Cerebellar cortex (tissue), 1 donor: ENCODE results near the gene CCR5AS.
"Not testable (repeated sequence)": the region's sequence is repeated elsewhere in the genome, so short reads cannot be mapped to it uniquely, and the experiment has no call there.

ENCODE experiments used
- DNase-seq: peaks from one replicate; pipeline ENCODE4 v3.0.0-alpha.2; 2015; ENCODE audit warnings: low spot score

The CCR5AS gene

DNA sequence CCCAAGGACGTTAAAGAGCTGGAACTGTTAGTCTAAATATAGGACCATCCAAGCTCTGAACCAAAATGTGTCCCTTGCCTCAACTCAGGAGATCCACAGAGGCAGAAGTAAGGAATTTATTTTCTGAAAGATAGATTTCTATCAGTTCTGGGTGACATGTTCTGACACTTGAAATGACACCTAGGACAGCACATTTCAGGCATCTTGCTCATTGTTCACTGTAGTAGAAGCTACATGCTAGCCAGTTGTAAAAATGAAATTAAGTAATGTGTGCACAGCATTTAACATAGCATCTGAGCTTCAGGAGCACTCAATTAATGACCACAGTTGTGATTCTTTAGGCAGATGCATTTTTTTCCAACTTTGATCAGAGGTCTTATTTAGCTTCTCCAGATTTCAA, 52.4 kb downstream of the CCR5AS start:
- DNase-seq, result no peak

DNA sequence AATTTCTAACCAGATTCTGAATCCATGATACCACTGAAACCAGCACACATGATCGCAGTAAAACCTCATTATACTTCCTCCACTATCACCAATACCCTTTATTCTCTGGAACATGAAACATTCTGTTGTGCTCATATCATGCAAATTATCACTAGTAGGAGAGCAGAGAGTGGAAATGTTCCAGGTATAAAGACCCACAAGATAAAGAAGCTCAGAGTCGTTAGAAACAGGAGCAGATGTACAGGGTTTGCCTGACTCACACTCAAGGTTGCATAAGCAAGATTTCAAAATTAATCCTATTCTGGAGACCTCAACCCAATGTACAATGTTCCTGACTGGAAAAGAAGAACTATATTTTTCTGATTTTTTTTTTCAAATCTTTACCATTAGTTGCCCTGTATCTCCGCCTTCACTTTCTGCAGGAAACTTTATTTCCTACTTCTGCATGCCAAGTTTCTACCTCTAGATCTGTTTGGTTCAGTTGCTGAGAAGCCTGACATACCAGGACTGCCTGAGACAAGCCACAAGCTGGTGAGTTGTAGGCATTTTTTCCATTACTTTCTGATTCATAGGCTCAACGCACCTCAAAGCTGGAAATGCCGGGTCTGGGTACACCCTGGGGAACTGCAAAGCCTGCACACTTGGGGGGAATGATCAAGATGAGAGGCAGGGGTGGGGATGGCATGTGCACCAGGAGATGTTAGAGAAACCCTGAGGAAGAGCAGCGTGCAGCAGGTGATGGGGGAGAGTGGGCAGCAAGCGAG, 53.0 kb downstream of the CCR5AS start, which contains the start of gene CCR2:
CCR2 (plus strand) TSS at position 465 of the 764 bp plus-strand sequence. CDS start 3,417 bp downstream, outside the sequence.
- no peak for DNase-seq

DNA sequence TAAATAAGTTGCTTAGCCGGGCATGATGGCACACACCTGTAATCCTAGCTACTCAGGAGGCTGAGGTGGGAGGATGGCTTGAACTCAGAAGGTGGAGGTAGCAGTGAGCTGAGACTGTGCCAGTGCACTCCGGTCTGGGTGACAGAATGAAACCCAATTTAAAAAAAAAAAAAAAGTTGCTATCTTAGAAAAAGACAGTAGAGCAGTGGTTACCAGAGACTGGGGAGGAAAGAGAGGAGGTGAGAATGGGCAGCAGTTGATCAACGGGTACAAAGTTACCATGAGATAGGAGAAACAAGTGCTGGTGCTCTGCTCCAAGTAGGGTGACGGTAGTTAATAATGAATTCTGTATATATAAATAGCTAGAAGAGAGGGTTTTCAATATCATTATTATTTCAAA, 53.8 kb downstream of the CCR5AS start:
- no peak for DNase-seq

DNA sequence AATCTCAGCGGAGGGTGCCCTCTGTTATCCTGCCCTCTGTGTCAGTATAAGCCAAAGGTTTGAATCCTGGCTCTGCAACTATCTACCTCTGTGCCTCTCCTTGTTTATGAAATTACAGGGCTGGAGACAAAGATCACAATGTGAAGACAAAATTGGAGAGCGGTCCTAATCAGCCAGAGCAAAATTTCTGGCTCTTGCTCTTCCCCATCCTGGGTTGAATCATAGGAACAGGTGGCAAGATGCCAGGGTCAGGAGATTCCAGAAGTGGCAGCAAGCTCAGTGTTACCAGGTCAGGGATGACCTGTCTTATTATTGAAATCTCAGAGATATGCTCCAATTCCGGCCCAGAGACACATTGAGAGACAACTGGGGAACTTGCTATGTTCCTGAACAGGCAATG, 55.2 kb downstream of the CCR5AS start:
- DNase-seq, result no peak

DNA sequence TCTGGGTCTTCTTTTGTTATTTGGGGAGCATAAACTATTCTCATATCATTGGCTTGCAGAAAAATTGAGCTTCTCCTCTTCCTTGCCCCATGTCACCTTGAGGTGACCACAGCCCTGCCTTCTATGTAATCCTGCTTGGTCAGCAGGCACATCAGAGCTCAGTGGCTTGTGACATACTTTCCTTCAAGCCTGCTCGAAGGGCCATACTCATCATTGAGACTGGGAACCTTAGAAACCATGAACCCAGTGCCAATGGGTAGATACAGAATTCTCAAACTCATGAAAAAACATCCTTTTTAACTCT, 56.7 kb downstream of the CCR5AS start:
- DNase-seq, result no peak

DNA sequence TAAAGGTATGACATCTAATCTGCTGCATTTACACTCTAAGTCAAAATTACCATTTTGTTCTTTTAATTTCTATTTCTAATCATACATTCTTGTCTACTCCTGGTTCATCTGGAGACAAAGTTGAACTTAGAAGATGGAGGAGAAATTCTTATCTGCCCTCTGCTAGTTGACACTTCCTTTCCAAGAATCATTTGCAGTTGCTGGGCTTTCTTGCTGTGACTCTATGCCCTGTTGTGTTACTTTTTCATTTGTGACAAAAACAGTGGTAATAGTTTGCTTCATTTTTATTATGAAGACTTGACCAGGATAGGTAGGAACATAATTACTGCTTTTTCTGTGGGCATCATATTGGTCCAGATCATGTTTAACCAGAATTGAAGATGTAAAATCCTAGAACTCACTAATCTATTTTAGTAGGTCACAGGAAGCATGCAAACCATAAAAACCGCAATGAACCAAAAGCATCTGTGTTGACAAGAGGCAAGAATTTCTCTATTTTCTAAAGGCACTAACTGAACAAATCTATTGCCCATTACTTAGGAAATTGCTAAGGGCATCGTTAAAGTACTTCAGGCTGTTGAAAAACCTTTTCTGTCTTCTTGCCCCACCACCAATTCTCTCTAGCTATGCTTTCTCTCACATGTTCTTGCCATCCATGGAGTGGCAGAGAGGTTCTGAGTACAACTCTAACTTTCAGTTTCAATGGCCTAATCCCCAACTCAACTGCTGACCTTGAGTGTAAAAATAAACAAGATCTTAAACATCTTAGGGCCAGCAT, 57.2 kb downstream of the CCR5AS start:
- no peak for DNase-seq

DNA sequence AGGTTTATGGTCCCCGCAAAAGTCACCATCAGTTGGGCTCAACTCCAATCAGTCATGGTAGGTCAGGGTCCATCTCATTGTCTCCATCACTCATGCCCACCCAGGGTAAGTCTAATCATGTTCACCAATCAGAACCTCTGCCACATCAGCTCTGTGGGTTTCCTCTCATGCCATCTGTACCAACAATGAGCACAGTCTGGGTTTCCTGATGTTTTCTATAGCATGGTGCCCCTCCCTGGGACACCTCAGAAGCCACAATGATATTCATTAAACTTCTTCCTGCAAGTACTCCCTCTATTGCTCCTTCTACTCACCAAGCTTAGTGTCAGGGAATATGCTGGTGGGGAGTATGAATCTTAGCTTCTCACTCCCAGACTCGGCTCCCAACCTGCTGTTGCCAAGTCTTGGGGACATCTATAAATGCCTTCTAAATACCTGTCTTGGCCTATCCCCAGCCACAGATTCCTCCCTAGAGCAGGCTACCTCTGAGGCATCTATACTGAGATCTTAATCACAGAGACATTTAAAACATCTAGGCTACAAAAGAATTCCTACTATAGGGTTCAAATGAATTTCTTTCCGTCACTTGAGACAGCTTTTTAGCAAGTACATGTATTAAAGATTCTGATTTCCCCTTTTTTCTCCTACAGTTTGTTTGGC, 57.9 kb downstream of the CCR5AS start:
- no peak for DNase-seq

DNA sequence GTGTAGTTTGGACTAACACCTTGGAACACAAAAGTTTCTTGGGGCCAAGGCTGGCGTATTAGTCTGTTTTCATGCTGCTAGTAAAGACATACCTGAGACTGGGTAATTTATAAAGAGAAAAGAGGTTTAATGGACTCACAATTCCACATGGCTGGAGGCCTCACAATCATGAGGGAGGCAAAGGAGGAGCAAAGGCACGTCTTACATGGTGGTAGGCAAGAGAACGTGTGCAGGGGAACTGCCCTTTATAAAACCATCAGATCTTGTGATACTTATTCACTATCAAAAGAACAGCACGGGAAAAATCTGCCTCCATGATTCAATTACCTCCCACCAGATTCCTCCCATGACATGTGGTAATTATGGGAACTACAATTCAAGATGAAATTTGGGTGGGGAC, 62.4 kb downstream of the CCR5AS start:
- no peak for DNase-seq

DNA sequence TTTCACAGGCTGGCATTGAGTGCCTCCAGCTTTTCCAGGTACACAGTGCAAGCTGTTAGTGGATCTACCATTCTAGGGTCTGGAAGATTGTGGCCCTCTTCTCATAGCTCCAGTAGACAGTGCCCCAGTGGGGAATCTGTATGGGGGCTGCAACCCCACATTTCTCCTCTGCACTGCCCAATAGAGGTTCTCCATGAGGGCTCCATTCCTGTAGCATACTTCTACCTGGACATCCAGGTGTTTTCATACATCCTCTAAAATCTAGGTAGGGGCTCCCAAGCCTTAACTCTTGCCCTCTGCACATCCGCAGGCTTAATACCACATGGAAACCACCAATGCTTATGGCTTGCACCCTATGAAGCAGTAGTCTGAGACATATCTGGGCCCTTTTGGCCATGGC, 68.0 kb downstream of the CCR5AS start:
- no peak for DNase-seq

DNA sequence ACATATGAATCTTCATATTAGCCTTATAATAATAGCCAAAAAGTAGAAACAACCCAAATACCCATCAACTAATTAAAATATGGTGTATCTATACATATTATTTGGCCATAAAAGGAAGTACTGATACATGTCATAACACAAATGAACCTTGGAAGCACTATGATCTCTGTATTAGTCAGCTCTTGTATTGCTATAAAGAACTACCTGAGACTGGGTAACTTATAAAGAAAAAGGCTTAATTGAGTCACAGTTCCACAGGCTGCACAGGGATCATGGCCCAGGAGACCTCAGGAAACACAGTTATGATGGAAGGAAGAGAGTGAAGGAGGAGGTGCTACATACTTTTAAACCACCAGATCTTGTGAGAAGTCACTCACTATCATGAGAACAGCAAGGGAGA, 69.0 kb downstream of the CCR5AS start:
- DNase-seq, result no peak

DNA sequence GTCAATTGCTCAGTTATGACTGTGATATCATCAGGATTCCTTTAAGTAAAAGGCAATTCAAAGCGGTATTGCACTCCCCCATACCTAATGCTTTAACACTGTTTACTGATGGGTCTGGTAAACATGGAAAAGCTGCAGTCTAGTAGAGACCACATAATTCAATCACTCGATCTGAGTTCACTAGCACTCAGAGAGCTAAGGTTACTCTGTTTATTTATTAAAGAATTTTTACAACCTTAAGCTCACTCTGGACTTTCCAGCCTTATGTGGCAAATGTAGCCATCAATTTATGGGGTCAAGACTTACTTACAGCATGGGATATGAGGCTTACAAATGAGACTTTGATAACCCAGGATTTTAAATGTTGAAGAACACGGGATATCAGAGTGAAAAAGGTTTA, 71.3 kb downstream of the CCR5AS start:
- no peak for DNase-seq

DNA sequence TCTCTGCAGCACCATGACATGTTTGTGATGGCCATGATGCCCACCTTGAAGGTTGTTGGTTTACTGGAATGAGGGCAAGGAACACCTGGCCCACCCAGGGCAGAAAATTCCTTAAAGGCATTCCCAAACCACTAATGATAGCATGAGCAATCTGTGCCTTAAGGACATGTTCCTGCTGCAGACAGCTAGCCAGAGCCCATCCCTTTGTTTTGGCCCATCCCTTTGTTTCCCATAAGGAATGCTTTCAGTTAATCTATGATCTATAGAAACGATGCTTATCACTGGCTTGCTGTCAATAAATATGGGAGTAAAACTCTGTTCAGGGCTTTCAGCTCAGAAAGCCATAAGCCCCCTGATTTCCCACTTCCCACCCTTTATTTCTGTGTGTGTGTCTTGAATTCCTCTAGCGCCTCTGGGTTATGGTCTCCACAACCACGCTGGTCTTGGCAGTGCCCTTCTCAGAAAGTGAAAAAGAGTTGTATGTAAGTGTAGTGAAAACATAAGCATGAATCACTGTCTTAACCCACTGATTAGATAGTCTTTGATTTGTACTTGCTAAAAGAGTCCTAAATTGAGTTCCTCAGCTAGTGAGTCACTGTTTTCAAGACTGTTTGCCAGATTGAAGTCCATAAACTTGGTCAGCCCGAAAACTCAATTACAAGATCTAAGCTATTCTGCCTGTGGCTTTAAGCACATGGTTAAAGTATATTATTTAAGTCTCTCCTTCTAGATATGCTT, 72.0 kb downstream of the CCR5AS start:
- DNase-seq, result no peak

DNA sequence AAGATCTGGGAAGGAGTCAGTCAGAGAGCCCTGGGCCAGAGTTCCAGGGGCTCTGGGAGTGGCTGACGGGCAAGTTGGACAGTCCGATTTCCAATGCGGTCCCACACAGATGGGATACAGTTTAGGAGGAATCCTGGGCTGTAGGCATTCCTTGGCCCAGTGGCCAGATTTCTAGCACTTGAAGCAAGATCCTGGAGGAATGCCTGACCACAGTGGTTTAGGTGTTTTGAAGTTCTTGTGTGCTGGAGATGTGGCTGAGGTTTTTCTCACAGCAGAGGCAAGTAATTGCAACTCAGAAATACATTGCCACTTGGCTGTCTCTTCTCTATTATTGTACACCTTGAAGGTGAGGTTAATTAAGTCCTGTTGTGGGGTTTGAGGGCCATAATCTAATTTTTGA, 76.2 kb downstream of the CCR5AS start:
- DNase-seq, result not testable (repeated sequence)

DNA sequence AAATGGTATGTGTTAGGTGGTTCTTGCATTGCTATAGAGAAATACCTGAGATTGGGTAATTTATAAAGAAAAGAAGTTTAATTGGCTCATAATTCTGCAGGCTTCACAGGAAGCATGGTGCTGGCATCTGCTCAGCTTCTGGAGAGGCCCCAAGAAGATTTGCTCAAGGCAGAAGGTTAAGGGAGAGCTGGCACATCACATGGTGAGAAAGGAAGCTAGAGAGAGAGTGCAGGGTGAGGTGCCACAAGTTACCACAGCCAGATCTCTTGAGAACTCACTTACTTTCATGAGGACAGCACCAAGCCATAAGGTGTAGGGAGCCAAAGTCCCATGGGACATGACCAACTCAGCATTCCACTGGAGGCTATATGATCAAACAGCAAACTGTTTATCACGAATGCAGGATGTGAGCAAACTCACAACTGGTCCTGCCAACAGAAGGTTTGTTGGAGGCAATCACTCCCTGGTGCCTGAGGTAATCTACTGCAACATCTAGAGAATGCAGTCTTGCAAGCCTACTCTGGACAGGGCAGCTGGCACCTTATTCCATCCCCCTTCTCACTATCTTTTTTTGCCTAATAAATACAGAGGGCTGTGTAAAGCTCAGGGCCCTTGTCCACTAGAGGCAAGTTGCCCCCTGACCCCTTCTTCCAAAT, 81.1 kb downstream of the CCR5AS start:
- DNase-seq, result no peak

DNA sequence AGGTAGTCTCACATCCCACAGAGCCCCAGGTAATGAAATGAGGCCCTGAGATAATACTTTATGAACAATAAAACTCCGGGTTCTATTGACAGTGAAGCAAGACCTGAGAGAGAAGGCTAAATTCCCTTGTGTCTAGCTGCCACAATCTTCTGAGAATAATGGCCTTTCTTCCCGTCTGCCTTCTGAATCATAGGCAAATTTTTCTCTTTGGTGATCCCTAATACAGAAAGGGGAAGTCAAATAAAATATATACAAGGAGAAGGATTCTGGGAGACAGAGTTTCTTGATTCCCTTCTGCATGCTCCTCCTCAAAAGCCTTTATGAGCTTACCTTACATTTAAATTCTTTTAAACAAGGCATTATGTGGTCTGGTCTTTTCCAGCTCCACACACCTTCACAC, 82.8 kb downstream of the CCR5AS start:
- no peak for DNase-seq

DNA sequence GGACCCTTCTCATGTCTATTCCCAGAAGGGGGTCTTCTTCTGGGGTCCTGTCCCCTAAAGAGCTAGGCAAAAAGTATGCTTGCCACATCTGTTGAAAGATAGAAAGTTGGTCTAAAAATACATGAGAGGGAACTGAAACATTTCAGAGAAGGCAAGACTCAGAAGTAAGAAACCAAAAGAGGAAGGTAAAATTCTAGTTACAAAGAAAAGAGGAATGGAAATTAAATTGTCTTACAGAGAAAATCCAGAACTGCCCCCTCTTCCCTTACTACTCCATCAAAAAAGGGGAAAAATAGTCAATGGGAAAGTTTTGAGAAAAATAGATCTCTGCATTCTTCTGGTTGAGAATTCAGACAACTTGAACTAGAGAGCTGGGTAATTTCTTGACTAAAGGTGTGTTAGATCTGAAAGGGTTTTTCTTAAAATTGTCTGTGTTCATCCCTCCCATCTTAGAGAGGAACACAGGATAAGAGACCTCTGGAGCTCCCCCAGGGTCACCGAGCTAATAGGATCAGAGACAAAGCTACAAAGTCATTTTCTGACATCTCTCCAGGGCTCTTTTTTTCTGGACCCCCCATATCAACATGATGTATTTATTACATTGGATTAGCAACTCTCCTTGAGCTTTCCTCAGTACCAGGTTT, 85.3 kb downstream of the CCR5AS start:
- DNase-seq, result no peak

DNA sequence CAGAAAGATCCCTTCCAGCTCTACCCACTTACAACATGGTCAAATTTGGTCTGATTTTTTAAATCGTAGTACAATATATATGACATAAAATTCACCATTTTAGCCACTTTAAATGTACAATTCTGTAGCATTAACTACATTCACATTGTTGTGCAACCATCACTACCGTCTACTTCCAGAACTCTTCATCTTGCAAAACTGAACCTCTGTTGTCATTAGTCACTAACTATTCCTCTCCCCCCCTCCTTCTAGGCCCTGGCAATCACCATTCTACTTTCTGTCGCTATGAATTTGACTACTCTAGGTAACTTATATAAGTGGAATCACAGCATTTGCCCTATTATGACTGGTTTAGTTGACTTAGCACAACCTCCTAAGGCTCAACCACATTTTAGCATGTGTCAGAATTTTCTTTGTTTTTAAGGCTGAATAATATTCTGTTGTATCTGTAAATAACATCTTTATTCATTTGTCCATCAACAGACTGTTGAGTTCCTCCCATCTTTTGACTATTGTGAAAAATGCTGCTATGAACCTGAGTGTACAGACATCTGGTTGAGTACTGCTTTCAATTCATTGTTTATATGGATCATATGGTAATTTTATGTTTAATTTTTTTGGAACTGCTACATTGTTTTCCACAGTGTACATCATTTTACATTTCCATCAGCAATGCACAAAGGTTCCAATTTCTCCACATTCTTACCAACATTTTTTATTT, 88.5 kb downstream of the CCR5AS start:
- no peak for DNase-seq

DNA sequence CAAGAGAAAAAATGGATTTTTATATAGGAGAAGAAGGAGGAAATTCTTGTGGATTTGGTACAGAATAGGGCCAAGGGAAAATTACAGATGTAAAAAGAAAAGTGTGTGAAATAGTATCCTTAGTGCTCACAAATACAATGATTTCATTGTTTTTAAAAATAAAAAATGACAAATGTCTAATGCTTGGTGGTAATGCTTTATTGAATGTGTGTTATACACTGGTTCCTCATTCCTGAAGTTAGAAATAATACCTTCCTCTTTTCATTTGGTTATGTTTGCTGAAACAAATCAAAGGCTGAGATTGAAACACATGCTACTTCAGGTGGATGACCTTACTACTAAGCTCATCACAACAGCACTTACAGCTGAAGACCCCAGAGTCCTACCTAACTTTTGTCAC, 90.7 kb downstream of the CCR5AS start:
- DNase-seq, result no peak

DNA sequence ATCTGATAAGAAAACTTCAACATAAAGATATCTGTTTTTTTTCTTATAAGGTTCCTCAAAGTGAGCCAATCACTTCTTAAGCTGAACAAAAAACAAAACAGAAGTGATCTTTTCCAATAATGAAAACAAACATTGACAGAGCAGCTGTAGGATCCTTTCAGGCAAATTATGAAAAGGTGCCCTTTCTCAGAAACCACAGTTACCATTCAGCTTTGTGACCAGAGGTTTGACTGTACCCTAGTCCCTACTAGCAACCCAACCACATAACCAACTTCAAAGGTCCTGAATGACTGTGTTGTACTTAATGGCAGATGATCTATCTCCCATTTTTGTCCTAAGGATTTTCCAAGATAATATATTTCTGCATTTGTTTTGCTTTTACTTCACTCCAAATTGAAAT, 92.3 kb downstream of the CCR5AS start:
- no peak for DNase-seq
